Activated naive CD8-positive, alpha-beta T cell treated with anti-CD3 and anti-CD28 coated beads, Interleukin-2, amount 50 U/mL, for 24 hours (primary cell): ENCODE measurements around the gene TMEM138.

Experiments used
- ATAC-seq: fragments of 150-1000 bp; cut with Tn5 transposase; one replicate; pipeline ENCODE4 v1.10.0; 2021
- DNase-seq: peaks from one replicate; pipeline ENCODE4 v3.0.0; 2021
- H3K27ac Mint-ChIP-seq: one replicate; pipeline ENCODE4 v1.8.0; 2021; ENCODE audit warnings: mild to moderate bottlenecking, mixed read lengths
- H3K27me3 Mint-ChIP-seq: one replicate; pipeline ENCODE4 v1.8.0; 2021; ENCODE audit warnings: mixed read lengths
- H3K36me3 Mint-ChIP-seq: one replicate; pipeline ENCODE4 v1.8.0; 2021; ENCODE audit warnings: low read depth, mixed read lengths
- H3K4me1 Mint-ChIP-seq: one replicate; pipeline ENCODE4 v1.8.0; 2021; ENCODE audit warnings: mixed read lengths
- H3K4me3 Mint-ChIP-seq: one replicate; pipeline ENCODE4 v1.8.0; 2021; ENCODE audit warnings: mild to moderate bottlenecking, moderate library complexity, mixed read lengths
- H3K9me3 Mint-ChIP-seq: one replicate; pipeline ENCODE4 v1.8.0; 2021; ENCODE audit warnings: mixed read lengths

The TMEM138 gene

DNA sequence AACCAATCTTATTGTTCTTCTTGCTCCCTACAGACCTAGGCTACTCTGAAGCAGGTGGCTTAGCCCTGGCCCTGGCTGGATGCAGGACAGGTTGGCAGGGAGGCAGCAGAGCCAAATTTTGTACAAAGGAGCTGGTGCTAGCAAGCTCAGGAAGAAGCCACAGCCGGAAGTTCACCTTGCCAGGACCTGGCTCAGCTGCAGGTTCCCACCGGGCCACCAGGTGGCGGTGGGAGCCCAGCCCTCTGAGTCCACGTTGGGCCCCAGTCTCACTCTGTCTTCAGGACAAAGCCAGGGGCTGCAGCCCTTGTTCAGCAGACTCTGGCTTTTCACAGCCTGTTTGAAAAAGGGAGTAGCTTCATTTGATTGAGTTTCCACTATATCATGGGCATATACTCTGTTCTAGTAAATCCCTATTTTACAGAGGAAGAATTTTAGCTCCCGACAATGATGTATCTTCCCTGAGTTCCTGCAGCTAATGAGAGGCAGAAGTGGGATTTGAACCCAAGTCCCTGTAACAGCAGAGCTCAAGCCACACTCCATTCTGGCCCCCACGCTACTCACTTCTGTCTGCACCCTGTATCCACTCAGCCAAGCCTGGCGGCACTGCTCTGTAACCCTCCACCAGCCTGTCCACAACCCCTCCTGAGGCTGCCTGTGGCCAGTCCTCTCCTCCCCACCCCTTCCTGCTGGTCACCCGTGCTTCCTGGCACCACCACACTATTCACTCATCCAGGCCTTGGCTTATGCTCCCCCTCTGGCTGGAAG is 25.8 kb upstream of the TMEM138 start:
- peaks cover 16% of the 10 kb centered on the region for H3K36me3 Mint-ChIP-seq
- no peak overlapping the region for H3K4me3 Mint-ChIP-seq
- no peaks in the 10 kb centered on the region for H3K9me3 Mint-ChIP-seq
- H3K4me1 Mint-ChIP-seq = peaks cover 39% of the 10 kb centered on the region
- DNase-seq (peak; percentile 83), ATAC-seq (peak; percentile 61)
- peak overlapping the region; percentile 70 for H3K27ac Mint-ChIP-seq
- no peaks in the 10 kb centered on the region for H3K27me3 Mint-ChIP-seq

GRCh38 chr11:61337706-61338470 is 24.3 kb upstream of the TMEM138 start:
- Mint-ChIP-seq H3K9me3 (no peaks in the 10 kb centered on the region), H3K27ac (no peak overlapping the region), H3K27me3 (no peaks in the 10 kb centered on the region), H3K4me1 (peaks cover 28% of the 10 kb centered on the region), H3K36me3 (peaks cover 7% of the 10 kb centered on the region), H3K4me3 (no peak overlapping the region)
- ATAC-seq (no peak), DNase-seq (no peak)

DNA sequence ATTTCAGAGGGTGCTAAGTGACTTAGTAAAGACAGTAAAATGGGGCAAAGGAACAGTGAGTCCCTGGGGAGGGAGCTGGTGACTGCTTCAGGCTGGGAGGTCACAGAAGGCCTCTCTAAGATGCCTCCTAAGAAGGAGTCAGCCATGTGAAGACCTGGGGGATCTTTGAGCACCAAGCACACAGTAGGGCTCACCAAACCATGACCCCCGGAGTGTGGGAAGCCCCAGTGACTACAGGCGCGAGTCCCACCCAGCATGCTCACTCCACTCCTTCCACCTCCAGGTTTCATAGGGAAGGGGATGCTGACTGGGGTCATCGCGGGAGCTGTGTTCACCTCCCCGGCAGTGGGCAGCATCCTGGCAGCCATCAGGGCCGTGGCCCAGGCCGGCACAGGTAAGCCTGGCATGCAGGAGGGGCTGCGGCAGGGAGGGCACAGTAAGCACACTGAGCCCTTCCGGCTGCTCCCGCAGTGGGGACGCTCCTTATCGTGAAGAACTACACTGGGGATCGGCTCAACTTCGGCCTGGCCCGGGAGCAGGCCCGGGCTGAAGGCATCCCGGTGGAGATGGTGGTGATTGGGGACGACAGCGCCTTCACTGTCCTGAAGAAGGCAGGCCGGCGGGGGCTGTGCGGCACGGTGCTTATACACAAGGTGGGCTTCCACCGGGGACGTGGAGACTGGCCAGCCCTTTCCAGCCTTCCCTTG is 23.2 kb upstream of the TMEM138 start:
- no peak for DNase-seq
- Mint-ChIP-seq H3K9me3 (no peaks in the 10 kb centered on the region), H3K27ac (no peak overlapping the region), H3K27me3 (no peaks in the 10 kb centered on the region), H3K4me3 (no peak overlapping the region), H3K4me1 (peaks cover 20% of the 10 kb centered on the region), H3K36me3 (peaks cover 7% of the 10 kb centered on the region)
- no peak for ATAC-seq

GRCh38 chr11:61339490-61339878 is 22.7 kb upstream of the TMEM138 start:
- Mint-ChIP-seq H3K27ac (no peak overlapping the region), H3K4me1 (peaks cover 15% of the 10 kb centered on the region)

GRCh38 chr11:61340979-61341378 is 21.2 kb upstream of the TMEM138 start:
- no peak for DNase-seq

More at GRCh38 chr11:61339490-61339878, 22.7 kb upstream of the TMEM138 start:
- H3K27me3 Mint-ChIP-seq = no peaks in the 10 kb centered on the region
- ATAC-seq (no peak), DNase-seq (no peak)
- no peaks in the 10 kb centered on the region for H3K9me3 Mint-ChIP-seq
- peaks cover 7% of the 10 kb centered on the region for H3K36me3 Mint-ChIP-seq
- no peak overlapping the region for H3K4me3 Mint-ChIP-seq

DNA sequence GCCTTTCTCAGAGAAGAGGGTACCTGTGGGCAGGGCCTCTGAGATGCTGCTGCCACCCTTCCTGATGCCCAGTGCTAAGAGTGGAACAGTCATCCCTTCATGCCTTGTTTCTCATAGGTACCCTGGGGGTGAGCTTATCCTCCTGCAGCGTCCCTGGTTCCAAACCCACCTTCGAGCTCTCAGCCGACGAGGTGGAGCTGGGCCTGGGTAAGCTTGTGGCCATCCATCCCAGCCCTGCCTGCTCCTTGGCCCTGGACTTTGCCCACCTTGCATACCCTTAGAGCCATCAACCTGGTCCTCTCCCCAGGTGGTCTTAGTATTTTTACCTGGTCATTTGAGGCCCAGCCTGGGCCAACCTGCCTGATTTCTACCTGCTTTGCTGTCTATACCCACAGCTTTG is 20.5 kb upstream of the TMEM138 start:
- H3K36me3 Mint-ChIP-seq = peaks cover 7% of the 10 kb centered on the region

More at GRCh38 chr11:61340979-61341378, 21.2 kb upstream of the TMEM138 start:
- Mint-ChIP-seq H3K36me3 (peaks cover 7% of the 10 kb centered on the region), H3K9me3 (no peaks in the 10 kb centered on the region), H3K4me3 (no peak overlapping the region), H3K27ac (no peak overlapping the region), H3K4me1 (peaks cover 12% of the 10 kb centered on the region), H3K27me3 (no peaks in the 10 kb centered on the region)
- no peak for ATAC-seq

GRCh38 chr11:61342207-61342803 is 19.9 kb upstream of the TMEM138 start:
- Mint-ChIP-seq H3K36me3 (peaks cover 7% of the 10 kb centered on the region), H3K9me3 (no peaks in the 10 kb centered on the region), H3K4me3 (no peak overlapping the region), H3K27ac (no peak overlapping the region), H3K4me1 (no peaks in the 10 kb centered on the region), H3K27me3 (no peaks in the 10 kb centered on the region)
- DNase-seq (no peak), ATAC-seq (no peak)

More for the DNA sequence above, 20.5 kb upstream of the TMEM138 start:
- Mint-ChIP-seq H3K4me3 (no peak overlapping the region), H3K9me3 (no peaks in the 10 kb centered on the region), H3K27me3 (no peaks in the 10 kb centered on the region), H3K4me1 (peaks cover 5% of the 10 kb centered on the region), H3K27ac (no peak overlapping the region)
- DNase-seq = no peak
- ATAC-seq = no peak

GRCh38 chr11:61343792-61344745 is 18.1 kb upstream of the TMEM138 start:
- Mint-ChIP-seq H3K4me1 (no peaks in the 10 kb centered on the region), H3K9me3 (no peaks in the 10 kb centered on the region), H3K36me3 (peaks cover 5% of the 10 kb centered on the region), H3K27me3 (no peaks in the 10 kb centered on the region), H3K27ac (no peak overlapping the region), H3K4me3 (no peak overlapping the region)
- DNase-seq = no peak
- ATAC-seq = no peak

GRCh38 chr11:61345170-61345610 is 17.0 kb upstream of the TMEM138 start:
- no peaks in the 10 kb centered on the region for H3K36me3 Mint-ChIP-seq
- H3K27me3 Mint-ChIP-seq = no peaks in the 10 kb centered on the region
- DNase-seq (no peak), ATAC-seq (no peak)
- no peak overlapping the region for H3K4me3 Mint-ChIP-seq
- no peaks in the 10 kb centered on the region for H3K9me3 Mint-ChIP-seq
- no peaks in the 10 kb centered on the region for H3K4me1 Mint-ChIP-seq
- no peak overlapping the region for H3K27ac Mint-ChIP-seq

- no peaks in the 10 kb centered on the region for H3K36me3 Mint-ChIP-seq
- no peaks in the 10 kb centered on the region for H3K9me3 Mint-ChIP-seq
- H3K4me3 Mint-ChIP-seq = no peak overlapping the region
- ATAC-seq (no peak), DNase-seq (no peak)
- no peaks in the 10 kb centered on the region for H3K4me1 Mint-ChIP-seq
- H3K27me3 Mint-ChIP-seq = no peaks in the 10 kb centered on the region
- H3K27ac Mint-ChIP-seq = no peak overlapping the region
Measured at GRCh38 chr11:61345954-61346843, 16.0 kb upstream of the TMEM138 start.

- H3K4me1 Mint-ChIP-seq = no peaks in the 10 kb centered on the region
- no peaks in the 10 kb centered on the region for H3K27me3 Mint-ChIP-seq
- DNase-seq (no peak), ATAC-seq (no peak)
- H3K4me3 Mint-ChIP-seq = no peak overlapping the region
- no peaks in the 10 kb centered on the region for H3K9me3 Mint-ChIP-seq
- H3K36me3 Mint-ChIP-seq = peaks cover 3% of the 10 kb centered on the region
- no peak overlapping the region for H3K27ac Mint-ChIP-seq
Measured at GRCh38 chr11:61347916-61348461, 14.2 kb upstream of the TMEM138 start.

- peaks cover 11% of the 10 kb centered on the region for H3K36me3 Mint-ChIP-seq
- ATAC-seq (no peak), DNase-seq (no peak)
- H3K4me1 Mint-ChIP-seq = no peaks in the 10 kb centered on the region
- no peak overlapping the region for H3K27ac Mint-ChIP-seq
- H3K4me3 Mint-ChIP-seq = no peak overlapping the region
- no peaks in the 10 kb centered on the region for H3K9me3 Mint-ChIP-seq
- no peaks in the 10 kb centered on the region for H3K27me3 Mint-ChIP-seq
Measured at GRCh38 chr11:61349189-61349751, 12.9 kb upstream of the TMEM138 start.
